NCI-H2081 treated with DMSO at 0.1 percent for 48 hours (cell line): ENCODE data around the gene PRKAG2.

Source experiments
- DNase-seq: peaks from one replicate; lab custom pipeline; 2025; lab: John Stamatoyannopoulos, UW

PRKAG2 gene

DNA sequence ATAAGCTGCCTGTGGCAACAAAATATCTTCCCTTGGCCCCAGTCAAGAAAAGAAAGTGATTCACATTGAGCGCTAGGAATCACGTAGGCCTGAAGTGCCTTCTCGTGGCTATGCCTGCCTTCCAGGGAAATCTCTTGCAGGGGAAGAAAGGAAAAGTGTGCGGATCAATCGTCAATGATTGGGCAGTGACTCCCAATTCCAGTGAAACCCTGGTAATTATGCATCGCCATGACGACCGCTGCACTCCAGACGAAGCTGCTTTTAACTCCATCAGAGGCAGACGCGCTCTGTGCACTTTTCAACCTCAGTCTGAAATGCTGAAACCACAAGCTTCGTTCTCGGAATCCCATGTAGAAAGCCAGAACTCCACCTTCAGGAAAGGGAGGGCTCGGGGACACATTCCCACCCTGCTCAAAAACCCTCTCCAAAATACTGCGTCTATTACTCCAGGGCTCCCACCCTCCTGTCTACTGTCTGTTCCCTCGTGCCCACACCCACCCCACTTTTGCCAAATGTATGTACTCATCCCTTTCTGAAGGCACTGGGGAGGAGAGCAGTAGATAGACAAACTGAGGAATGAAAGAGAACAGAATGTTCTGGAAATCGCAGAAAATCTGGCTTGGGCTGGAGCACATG is 24.2 kb upstream of the PRKAG2 start:
- no peak for DNase-seq

DNA sequence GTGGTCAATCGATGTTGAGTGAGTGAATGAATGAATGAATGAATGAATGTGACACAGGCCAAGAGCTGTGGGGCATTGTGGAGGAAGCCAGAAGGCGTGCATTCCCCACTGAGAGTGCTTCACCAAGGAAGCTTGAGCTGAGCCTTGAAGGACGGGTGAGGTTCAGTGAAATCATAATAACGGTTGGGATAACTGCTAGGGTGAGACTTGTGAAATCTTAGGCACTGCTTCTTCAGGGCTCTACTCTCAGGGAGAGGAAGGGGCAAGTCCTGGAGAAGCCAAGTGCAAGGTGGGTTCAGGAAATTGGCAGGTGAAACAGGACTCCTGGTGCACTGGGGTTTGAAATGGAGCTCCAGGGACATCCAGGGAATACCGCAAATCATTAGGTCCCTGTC is 23.7 kb upstream of the PRKAG2 start:
- no peak for DNase-seq

DNA sequence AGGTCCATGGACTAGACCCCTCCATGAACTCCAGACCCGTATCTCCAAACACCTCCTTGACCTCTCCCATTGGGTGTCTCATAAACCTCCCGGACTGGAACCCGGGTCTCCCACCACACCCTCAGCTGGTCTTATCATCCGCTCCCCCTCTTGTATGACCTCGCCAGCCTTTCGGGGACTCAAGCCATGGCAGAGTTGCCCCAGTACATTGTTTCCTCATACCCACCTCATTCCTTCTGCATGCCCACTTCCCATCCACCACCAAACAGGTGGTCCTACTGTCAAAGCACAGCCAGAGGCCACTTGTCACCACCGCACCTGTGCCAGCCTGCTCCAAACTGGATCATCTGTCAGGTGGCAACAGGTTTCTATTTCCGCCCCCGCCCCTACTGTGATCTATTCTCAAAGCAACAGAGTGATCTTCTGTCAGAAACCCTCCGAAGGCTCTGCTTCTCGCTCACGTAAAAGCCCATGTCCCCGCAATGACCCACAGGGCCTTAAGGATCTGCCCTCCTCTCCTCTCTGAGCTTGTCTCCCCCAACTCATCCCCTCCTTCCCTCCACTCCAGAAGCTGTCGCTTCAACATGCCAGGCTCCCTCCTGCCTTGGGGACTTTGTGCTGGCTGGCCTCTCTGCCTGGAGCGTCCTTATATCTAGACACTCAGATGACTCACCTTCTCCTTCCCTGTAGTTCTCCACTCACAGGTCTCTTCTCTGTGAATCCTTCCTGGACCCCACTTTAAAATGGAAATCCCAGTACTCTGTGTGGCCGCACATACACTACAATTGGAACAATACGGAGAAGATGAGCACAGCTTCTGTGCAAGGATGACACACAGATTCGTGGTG is 22.8 kb upstream of the PRKAG2 start:
- no peak for DNase-seq

DNA sequence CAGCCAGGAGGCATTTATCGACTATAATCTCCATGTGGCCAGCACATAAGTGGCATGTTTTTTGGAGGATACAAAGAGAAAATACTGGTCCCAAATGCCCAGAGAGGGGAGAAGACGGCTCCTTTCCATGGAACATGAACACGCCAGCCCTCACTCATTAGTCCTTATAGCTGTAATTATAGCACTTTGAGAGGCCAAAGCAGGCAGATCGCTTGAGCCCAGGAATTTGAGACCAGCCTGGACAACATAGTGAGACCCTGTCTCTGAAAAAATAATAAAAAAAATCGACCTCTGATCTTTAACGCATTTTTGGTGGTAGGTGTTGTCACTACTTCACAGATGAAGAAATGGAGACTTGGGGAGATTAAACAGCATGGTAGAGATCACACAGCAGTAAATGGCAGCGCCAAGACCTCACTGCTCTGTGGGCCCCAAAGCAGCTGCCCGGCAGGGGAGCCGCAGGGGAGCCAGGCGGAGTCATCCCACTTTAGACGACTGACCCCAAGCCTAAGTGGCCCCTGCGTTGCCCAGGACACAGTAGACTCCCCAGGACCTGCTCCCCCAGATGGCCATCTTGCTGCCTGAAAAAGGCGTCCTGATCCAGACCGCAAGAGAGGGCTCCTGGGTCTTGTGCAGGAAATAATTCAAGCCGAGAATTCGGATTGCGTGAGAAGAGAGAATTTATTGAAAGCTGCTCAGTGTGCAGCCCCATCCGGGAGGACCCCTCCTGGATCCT is 21.2 kb upstream of the PRKAG2 start:
- no peak for DNase-seq

DNA sequence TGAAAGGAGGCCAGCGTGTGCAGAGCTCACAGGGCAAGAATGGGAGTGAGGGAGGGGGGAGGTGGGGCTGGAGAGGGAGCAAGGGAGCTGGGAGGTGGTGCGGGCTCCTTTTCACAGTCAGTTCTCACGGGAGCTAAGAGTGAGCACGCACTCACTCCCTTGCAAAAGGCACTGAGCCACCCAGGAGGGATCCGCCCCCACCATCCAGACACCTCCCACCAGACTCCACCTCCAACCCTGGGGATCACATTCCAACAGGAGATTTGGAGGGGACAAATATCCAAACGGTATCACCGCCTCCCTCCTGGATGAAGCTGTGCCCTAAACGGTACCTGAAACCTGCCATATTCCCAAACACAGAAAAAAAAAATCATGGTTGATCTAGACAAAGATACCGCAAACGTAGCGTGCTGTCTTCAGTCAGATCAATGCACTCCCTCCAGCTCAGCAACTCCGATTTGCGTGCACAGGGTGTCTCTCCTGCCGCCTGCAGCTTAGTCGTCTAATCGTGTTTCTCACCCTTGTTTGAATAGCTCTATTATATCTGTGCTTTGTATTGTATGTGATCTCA is 20.3 kb upstream of the PRKAG2 start:
- DNase-seq, result no peak

DNA sequence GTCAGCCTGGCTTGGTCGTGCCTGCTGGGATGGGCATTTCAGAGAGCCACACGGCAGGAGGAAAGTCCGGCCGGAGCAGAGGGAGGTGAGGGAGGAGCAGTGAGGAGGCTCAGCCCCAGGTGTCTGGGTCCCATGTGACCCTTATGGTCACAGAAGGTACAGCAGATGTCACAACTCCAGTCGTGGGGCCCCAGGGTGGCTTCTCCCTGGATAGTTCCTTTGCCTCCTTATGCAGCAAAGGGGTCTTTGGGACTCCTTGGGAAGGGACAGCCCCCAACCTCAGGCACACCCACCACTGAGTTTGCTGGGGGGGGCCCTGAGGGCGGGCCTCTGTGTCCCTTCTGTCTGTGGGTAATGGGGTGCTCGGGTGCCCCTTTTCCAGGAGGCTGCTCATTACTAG is 19.6 kb upstream of the PRKAG2 start:
- DNase-seq, result no peak

DNA sequence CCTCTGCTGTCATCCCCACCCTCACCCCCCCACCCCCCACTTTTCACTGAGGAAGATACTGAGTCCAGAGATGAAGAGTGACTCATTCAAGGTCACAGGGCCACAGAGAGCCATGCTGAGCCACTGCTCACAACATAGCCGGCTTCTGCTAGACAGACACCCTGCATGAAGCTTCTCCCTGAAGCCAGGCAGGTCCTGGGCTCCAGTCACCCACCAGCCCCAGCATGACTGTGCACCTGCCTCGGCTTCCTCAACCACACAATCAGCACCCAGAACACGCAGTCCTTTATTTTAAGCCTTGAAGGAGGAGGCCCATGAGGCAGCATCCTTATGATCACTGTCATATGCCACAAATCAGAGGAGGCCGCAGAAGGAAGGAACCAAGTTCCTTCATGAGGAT is 19.2 kb upstream of the PRKAG2 start:
- DNase-seq, result no peak

DNA sequence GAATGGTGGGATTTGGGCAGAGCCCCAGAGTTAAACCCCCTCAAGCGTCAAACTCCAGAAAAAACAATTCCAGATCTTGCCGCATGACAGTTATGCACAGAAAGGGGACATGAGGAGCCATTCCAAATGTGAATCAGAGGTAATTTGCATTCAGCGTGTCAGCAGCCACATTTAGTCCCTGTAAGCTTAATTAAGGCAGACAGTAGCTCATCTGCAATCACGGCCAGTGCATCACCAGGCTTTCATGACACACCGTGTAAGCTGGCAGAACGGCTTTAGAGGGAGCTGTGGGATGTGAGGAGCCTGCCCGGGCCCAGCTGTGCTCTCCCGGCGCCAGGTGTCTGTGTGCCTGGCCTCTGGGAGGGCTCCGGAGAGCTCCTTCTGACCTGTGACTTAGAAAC is 18.7 kb upstream of the PRKAG2 start:
- no peak for DNase-seq

DNA sequence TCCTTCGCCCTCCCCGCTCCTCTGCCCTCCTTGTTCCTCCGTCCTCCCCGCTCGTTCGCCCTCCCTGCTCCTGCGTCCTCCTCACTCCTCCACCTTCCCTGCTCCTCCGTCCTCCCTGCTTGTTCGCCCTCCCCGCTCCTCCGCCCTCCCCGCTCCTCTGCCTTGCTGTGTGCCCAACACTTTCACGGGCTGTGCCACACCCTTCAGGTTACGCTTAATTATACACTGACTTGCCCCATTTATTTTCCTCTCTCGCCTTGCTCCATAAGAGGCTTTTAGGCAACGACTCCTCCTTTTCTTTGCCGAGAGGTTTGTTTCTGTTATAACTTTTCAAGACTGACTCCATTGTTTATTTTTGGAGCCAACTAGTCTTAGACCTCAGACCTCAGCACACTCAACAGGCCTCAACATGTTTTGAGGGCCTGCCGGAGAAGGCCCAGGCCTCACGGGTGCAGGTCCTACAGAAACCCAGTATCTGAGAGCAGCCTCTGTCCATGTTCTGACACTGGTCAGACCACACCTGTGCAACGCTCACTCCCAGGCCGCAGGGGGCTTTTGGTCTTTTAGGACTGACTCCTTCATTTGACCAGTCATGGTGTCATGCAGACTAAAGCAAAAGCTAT is 18.2 kb upstream of the PRKAG2 start:
- DNase-seq, result no peak

DNA sequence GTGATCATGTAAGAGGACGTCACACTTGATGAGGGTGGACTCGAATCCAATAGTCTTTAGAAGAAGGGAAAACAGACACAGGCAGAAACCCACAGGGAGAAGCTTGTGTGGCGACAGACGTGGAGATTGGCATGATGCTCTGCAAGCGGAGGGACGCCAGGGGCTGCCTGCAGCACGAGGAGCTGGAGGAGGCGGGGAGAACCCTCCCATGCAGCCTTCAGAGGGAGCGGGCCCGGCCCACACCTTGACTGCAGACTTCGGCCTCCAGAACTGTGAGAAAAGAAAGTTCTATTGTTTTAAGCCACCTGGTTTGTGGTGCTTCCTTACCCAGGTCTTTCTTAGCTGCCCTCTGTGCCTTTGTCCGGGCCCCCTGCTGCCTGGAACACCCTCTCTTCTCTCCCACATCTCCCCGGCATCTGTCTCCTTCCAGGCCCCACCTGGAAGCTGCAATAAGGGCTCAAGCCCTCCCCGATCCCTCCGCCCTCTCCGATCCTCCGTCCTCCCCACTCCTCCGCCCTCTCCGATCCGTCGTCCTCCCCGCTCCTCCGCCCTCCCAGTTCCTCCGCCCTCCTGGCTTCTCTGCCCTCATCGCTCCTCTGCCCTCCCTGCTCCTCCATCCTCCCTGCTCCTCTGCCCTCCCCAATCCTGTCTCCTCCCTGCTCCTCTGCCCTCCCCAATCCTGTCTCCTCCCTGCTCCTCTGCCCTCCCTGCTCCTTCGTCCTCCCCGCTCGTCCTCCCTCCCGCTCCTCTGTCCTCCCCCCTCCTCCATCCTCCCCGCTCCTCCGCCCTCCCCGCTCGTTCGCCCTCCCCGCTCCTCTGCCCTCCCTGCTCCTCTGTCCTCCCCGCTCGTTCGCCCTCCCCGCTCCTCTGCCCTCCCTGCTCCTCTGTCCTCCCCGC is 17.4 kb upstream of the PRKAG2 start:
- no peak for DNase-seq

DNA sequence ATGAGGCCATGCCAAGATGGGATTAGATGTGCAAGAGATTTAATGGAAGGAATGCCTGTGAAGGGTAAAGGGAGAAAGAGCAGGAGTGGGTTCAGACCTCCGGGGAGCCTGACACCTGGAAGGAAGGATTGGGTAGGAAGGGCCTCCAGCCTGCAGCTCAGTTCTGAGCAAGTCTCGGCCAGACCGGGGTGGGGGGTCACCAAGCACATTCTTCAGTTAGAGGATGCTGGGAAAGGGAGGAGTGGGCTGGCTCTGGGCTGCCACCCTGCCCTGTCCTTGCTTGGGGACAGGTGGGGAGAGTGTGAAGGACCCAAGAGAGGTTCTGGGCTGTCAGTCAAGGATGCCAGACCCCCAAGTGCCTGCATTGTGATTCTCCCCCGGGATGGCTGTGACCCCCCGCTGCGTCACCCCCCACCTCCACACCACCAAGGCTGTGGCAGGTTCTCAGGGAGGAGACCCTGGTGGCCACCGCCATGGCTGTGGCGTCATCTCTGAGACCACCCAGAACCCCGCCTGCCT is 16.5 kb upstream of the PRKAG2 start:
- no peak for DNase-seq

DNA sequence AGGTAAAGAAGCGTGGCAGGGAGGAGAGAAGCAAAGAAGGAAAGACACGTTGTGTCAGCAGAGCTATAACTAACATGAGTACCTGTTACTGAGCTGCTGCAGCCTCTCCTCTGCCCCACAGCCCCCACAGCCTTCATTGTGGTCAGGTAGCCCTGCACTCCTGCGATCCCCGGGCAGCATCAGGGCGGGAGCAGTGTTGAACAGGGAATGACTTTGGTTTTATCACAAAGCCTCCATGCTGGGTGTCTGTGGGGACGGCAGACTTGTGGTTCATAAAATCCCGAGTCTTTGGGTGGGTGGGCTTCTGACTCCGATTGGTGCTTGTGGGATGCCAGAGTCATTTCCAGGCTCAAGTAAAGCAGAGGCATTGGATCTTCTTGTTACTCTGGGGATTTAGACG is 14.8 kb upstream of the PRKAG2 start:
- no peak for DNase-seq

DNA sequence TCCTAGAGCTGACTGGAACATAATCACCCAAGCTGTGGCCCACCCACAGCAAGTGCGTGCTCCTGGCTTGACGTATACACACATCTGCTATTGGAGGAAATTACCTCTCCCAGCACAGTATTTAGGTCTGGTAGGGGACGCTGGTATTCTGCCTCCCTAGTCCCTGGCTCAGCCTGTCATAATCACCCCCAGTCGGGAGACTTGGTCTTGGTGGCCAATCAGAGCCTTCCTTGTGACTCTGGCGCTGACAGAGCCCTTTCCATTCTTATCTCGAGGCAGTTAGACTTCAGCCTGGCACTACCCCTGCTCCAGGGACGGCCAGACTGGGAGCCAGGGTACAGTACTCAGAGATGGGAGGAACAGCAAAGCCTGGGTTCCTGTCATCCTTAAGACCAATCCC is 14.3 kb upstream of the PRKAG2 start:
- DNase-seq, result no peak

DNA sequence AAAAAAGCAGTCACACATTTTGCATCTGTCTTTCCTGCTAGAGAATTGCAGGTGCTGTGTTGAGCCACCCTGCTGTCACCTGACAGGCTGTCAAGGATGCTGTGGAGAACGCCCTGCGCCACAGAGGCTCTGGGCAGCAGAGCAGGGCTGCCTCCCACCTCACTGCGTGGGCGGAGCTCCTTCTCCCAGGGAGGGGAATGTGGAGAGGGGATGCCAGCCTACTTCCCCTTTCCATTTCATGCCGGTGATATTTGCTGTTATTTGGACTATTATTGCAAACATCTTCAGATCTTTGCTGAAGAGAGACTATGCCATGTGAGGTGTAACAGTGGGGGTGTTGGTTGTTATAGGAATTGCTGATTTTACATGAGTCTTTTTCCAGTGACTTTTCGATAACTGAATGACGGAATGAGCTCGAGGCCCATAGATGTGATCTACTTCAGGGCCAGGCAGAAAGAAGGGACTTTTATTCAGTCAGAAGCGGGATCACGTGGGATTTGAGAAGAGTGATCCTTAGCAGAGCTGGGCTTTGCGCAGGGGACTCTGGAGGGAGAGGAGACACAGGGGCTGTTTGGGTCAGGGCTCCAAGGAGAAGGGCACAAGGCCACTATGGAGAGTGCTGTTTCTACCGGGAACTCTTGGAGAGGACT is 13.6 kb upstream of the PRKAG2 start:
- DNase-seq, result no peak

DNA sequence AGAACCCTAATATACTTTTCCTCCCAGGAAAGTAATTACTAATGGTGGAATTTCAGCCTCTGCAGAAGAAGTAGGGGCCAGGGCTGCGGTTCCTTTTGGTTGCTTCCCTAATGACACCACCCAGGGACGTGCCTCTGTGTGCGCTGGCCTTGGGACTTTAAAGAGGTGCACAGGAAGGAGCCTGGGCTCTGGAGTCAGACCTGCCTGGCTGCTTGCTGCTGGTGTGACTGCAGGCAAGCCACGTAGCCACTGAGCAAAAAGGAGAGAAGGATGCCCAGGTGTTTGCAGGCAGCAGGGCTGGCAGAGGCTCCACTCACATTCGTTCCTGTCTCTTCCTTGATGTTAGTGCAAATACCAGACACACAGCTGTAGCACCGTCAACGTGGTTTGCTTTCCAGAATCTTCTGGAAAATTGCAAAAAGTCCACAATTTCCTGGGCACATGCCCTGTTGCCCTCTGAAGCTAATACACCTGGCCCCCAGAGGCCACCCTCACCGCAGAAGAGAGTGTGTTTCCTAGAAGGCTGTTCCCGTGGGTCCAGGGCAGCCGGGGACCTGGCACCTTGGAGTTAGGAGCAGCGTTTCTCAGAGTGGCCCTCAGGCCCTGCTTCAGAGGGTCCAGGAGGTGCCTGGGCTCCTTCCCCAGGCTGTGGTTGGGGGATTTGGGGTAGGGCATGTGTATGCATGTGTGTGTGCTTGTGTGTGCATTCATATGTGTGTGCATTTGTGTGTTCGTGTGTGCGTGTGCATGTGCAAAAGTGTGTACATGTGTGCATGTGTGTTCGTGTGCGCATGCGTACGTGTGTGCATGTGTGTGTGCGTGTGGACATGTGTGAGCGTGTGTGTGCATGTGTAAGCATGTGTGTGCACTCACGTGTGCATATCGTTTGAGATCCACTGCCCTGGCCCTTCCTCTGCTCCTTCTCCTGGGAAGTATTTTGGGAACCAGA is 12.8 kb upstream of the PRKAG2 start:
- no peak for DNase-seq

DNA sequence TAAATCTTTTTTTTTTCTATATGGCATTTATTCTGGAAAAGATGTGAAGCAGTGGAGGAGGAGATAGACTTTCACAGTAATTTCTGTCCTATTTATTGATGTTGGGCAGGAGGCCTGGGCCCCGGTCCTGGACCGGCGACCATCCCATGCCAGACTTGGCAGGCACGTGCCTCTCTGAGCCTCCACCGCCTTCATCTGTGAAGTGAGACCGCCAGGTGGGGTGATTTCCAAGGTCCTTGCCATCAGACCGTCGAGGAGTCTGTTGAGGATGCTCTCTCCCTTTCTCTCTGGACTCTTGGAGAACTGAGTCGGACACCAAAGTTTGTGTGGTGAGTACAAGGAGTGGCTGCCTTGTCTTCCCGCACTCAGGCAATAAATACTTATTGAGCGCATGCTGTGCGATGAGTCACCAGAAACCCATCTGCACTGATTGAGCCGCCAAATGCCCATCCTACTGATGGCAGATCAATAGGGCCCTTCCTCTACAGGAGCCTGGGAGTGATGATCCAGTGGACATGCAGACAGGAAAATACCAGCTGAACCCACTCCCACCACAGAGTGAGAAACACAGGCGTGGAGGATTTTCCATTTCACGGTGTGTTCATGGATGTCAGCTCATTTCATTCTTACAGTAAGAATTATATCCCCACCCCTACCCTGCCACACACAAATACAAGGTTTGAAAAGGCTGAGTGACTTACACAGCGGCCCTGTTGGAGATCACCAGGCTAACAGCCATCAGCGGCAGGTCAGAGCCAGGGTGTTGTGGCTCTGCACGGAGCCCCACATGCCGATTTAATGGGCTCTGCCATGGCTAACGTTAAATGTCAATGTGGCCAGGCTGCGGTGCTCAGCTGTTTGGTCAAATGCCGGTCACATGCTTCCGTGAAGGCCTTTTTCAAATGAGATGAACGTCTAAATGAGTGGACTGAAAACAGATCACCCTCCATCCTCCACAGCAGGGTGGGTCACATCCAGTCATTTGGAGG is 11.5 kb upstream of the PRKAG2 start:
- no peak for DNase-seq

DNA sequence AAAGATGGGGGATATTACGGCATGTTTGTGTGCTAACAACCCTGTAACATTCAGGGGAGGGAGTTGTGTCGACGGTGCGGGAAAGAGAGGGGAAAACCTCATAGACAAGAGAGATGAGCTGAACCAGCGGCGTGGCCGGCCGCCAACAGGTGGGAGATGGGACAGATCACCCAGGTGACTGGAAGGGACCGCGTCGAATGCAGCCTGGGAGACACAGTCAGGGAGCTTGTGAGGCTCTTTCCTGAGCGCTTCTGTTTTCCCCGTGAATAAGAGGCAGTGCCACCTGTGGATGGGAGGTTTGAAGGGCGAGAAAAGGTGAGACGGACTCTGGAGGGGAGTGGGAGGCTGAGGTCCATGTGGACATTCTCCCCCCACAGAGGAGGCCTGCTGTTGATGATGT is 9.9 kb upstream of the PRKAG2 start:
- DNase-seq, result no peak

DNA sequence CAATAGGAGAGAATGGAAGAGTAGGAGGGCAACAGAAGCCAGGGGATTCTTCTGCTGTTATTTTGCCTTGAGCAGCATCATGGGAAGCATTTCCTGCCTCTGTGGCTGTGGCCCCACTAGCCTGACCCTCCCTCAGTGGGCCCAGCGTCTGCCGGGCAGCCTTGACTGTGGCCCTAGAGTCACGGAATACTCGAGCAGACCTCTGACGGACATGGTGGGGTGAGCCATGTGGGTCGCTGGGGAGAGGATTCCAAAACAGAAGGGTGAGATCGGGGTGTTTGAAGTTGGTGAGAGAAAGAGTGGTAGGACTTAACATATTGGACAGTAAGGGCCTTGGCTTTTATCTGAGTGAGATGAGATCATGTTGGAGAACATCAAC is 8.3 kb upstream of the PRKAG2 start:
- no peak for DNase-seq
